Cardiac muscle cell (in vitro differentiated cells and primary cell): ENCODE data around the gene KIAA1191. TPM values are rescaled to one million over a fixed set of nuclear protein-coding genes. Genes with fewer than 3 reads are reported as not detected.

Experiments
- DNase-seq, 2 donors: peaks; one replicate each; pipeline versions ENCODE4 v3.0.0 to v3.0.0-alpha.2; 2010 to 2017; ENCODE audit warnings: low read depth in 1 of 2, low spot score in 1 of 2
- H3K27ac ChIP-seq: fragments of 200-600 bp; sonication (generic); 2 replicates; pipeline ENCODE4 v1.5.1; 2016
- H3K27me3 ChIP-seq: fragments of 200-600 bp; sonication (generic); 2 replicates; pipeline ENCODE4 v1.6.0; 2016; ENCODE audit warnings: control low read depth
- H3K36me3 ChIP-seq: fragments of 200-600 bp; sonication (generic); 2 replicates; pipeline ENCODE4 v1.5.1; 2016; ENCODE audit warnings: control low read depth
- H3K4me1 ChIP-seq: fragments of 200-600 bp; sonication (generic); 2 replicates; pipeline ENCODE4 v1.8.1; 2017; ENCODE audit warnings: low read depth, mild to moderate bottlenecking, mixed run types
- H3K4me3 ChIP-seq: fragments of 200-600 bp; sonication (generic); 2 replicates; pipeline ENCODE4 v1.5.1; 2016; ENCODE audit warnings: mild to moderate bottlenecking
- H3K9me3 ChIP-seq: fragments of 200-600 bp; sonication (generic); 2 replicates; pipeline ENCODE4 v1.5.1; 2017; ENCODE audit warnings: low read depth, mild to moderate bottlenecking, control low read depth
- polyA plus RNA-seq: library from polyadenylated mRNA; unstranded; fragments of >200 nt; fragmentation: Nextera tagmentation; extraction: Ambion mirVana; gene quantifications from 2 replicates; pipeline ENCODE4 v1.2.1, GENCODE V29; 2016
- total RNA-seq: library from RNA; depleted of rRNA; stranded (reverse); fragments of >200 nt; gene quantifications from 2 replicates; pipeline ENCODE4 v1.2.3, GENCODE V29; 2016
- TF ChIP-seq, protein P1 (sequence below): IDR thresholded peaks from 2 replicates; pipeline ENCODE4 v1.5.1; 2012; ENCODE audit warnings: low read depth, mild to moderate bottlenecking, low read length

The KIAA1191 gene
- total and polyA plus RNA-seq, 2 experiments from 2014 or later, result 118 to 134 TPM

DNA sequence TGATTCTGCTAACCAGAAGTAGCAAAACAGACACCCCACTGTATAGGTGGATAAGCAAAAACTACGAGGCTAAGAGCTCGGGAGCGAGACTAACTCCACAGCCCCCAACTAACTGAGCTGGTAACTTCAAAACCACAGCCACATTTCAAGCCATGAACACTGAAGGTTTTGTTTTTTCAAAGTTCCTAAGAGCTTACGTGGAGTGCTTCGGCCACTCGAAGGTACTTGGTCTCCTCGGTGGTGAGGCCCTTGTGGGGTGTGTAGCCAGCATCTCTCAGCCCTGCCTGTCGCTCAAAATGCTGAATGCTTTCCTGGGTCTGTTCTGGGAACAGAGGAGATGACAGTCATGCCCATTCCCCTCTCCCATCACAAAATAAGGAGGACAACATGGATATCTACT lies 11.1 kb downstream of the KIAA1191 start:
- no peaks in the 10 kb centered on the region for H3K4me1 ChIP-seq
- no peak overlapping the region for H3K27ac ChIP-seq
- no peaks in the 10 kb centered on the region for H3K9me3 ChIP-seq
- DNase-seq, result no peak
- peaks cover 74% of the 10 kb centered on the region for H3K36me3 ChIP-seq
- H3K4me3 ChIP-seq, result no peak overlapping the region
- no peaks in the 10 kb centered on the region for H3K27me3 ChIP-seq
- TF ChIP-seq, protein P1, sequence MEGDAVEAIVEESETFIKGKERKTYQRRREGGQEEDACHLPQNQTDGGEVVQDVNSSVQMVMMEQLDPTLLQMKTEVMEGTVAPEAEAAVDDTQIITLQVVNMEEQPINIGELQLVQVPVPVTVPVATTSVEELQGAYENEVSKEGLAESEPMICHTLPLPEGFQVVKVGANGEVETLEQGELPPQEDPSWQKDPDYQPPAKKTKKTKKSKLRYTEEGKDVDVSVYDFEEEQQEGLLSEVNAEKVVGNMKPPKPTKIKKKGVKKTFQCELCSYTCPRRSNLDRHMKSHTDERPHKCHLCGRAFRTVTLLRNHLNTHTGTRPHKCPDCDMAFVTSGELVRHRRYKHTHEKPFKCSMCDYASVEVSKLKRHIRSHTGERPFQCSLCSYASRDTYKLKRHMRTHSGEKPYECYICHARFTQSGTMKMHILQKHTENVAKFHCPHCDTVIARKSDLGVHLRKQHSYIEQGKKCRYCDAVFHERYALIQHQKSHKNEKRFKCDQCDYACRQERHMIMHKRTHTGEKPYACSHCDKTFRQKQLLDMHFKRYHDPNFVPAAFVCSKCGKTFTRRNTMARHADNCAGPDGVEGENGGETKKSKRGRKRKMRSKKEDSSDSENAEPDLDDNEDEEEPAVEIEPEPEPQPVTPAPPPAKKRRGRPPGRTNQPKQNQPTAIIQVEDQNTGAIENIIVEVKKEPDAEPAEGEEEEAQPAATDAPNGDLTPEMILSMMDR, result no peak

DNA sequence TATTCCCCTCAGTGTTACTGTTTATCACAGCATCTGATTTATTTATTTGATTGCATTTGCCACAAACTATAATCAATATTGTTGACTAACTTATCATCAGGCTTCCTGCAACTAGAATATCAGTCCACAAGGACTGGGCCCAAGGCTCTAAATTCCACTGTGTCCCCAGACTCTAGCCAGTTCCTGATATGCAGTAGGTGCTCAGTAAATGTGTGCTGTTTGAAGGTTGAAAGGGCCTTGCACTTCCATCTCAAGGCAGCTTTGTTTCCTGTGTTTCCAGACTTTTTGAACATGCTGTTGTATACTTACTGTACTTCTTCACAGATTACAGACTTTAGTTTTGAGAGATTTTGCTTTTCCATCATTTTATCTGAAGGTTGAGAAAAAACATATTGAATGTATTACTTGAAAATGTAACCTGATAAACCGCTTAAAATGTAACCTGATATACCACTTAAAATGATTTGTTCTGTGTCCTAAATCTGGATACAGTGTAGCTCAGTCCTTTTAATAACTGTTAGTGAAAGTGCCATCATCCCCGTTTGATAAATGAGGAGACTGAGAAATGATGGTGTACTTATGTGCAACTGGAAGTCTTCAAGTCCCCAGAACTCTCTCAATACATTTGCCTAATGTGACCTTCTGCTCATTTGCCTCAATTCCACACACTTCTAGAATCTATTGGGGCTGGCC lies 18.7 kb downstream of the KIAA1191 start:
- Histone ChIP-seq H3K9me3 (no peaks in the 10 kb centered on the region), H3K36me3 (peaks cover 36% of the 10 kb centered on the region), H3K4me3 (no peak overlapping the region), H3K4me1 (peaks cover 6% of the 10 kb centered on the region), H3K27ac (peak overlapping the region; percentile 39), H3K27me3 (no peaks in the 10 kb centered on the region)
- no peak for DNase-seq
- TF ChIP-seq, protein P1, result no peak

DNA sequence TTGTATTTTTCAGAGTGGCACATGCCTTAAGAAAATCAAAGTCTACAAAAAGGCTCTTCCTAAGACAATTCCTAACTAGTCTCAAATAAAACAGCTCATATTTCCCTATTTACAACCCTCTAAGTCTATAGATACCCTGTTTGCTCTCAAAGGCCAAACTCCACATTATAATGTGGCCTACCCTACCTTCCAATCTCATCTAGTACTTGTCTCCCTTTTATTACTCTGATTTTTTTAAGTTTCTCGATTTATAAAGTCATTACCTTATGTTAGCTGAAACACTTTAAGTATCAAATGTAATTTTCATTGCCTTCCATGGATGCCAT lies 19.4 kb downstream of the KIAA1191 start:
- no peak overlapping the region for H3K27ac ChIP-seq
- H3K4me1 ChIP-seq, result peaks cover 6% of the 10 kb centered on the region
- TF ChIP-seq, protein P1, result no peak

DNA sequence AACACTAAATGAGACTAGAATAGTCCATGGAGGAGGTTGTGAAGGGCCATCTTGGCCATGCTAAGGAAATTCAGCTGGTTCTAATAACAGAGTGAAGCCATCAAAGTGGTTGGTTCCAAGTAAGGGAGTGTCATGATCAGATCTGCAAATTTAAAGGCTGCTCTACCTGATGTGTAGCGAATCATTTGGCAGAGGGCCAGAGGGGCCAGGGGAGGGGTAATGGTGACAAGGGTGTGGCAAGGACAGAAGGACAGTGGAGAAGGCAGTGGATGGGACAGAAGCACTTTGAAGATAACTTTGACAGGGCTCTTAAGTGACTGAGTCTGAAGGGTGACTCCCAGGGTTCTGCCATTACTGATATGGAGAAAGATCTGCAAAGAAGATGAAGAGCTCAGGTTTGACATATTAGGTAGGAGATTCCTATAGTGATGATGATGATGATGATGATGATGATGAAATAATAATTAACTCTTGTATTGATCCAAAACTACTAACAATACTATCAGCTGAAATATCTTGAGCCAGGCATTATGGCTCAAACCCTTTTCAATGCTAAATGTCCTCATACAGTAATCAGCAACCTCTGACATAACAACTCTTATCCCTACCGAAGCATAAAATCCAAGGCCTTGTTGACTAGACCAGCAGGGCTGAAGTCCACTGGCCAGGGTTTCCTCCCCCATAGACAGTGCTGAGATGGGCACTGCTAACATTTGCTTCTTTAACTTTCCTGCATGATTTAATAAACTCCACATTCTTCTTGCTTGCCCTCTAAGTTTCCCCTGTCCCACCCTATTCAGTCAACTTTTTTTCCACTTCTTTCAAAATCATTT lies 20.0 kb downstream of the KIAA1191 start:
- no peaks in the 10 kb centered on the region for H3K27me3 ChIP-seq
- peaks cover 6% of the 10 kb centered on the region for H3K4me1 ChIP-seq
- no peak overlapping the region for H3K27ac ChIP-seq
- peaks cover 29% of the 10 kb centered on the region for H3K36me3 ChIP-seq
- no peak for DNase-seq
- no peaks in the 10 kb centered on the region for H3K9me3 ChIP-seq
- H3K4me3 ChIP-seq, result no peak overlapping the region
- TF ChIP-seq, protein P1, result no peak

More for the DNA sequence above, 19.4 kb downstream of the KIAA1191 start:
- H3K36me3 ChIP-seq, result peaks cover 35% of the 10 kb centered on the region
- no peaks in the 10 kb centered on the region for H3K27me3 ChIP-seq
- DNase-seq, result no peak
- H3K4me3 ChIP-seq, result no peak overlapping the region
- no peaks in the 10 kb centered on the region for H3K9me3 ChIP-seq

DNA sequence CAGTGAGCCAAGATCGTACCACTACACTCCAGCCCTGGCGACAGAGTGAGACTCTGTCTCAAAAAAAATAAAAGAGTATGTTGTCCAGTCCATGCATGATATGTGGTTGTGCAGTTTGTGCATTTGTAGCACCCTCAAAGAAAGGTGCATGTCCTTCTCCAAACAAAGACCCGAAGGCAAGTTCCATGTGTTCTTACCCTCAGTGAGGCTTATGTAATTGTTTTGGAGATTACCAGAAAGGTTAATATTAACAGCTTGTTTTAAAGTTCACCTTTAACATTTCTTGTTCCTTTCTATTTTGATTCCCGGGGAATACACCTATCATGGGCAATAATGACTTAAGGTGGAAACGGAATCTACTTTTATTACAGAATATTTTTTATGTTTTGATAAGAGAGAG lies 22.3 kb downstream of the KIAA1191 start:
- TF ChIP-seq, protein P1, result no peak

More for the DNA sequence above, 22.3 kb downstream of the KIAA1191 start:
- Histone ChIP-seq H3K36me3 (peaks cover 12% of the 10 kb centered on the region), H3K9me3 (no peaks in the 10 kb centered on the region), H3K27ac (no peak overlapping the region), H3K4me1 (peaks cover 6% of the 10 kb centered on the region), H3K4me3 (no peak overlapping the region), H3K27me3 (no peaks in the 10 kb centered on the region)
- DNase-seq, result no peak
